Naive B cell (primary cell): ENCODE measurements around the gene OR13J1. TPM values are rescaled to one million over a fixed set of nuclear protein-coding genes. Genes with fewer than 3 reads are reported as not detected.
A peak's percentile ranks its signal among the peaks of the same experiment; 100 is the strongest.

Experiments
- ATAC-seq, 2 donors: fragments of 150-1000 bp; cut with Tn5 transposase; 2 replicates each; pipeline ENCODE4 v1.10.0; 2021; ENCODE audit warnings: low read depth in 2 of 2, mild to moderate bottlenecking in 2 of 2, moderate library complexity in 2 of 2
- DNase-seq: peaks from one replicate; pipeline ENCODE4 v3.0.0; 2022
- H3K27ac Mint-ChIP-seq, 6 donors: one replicate each; pipeline ENCODE4 v1.8.0; 2020 to 2022; ENCODE audit warnings: mild to moderate bottlenecking in 6 of 6, mixed read lengths in 6 of 6, moderate library complexity in 5 of 6, inconsistent platforms in 2 of 6
- H3K27me3 Mint-ChIP-seq, 3 donors: one replicate each; pipeline ENCODE4 v1.8.0; 2021 to 2022; ENCODE audit warnings: mixed read lengths in 3 of 3, mild to moderate bottlenecking in 1 of 3
- H3K36me3 Mint-ChIP-seq, 2 donors: one replicate each; pipeline ENCODE4 v1.8.0; 2020 to 2022; ENCODE audit warnings: mixed read lengths in 2 of 2, inconsistent platforms in 1 of 2, mild to moderate bottlenecking in 1 of 2
- H3K4me1 Mint-ChIP-seq, 3 donors: one replicate each; pipeline ENCODE4 v1.8.0; 2020 to 2022; ENCODE audit warnings: mixed read lengths in 3 of 3, inconsistent platforms in 1 of 3, mild to moderate bottlenecking in 1 of 3, moderate library complexity in 1 of 3
- H3K4me3 Mint-ChIP-seq, 8 donors: one replicate each; pipeline ENCODE4 v1.8.0; 2020 to 2022; ENCODE audit warnings: mild to moderate bottlenecking in 8 of 8, mixed read lengths in 8 of 8, moderate library complexity in 8 of 8, inconsistent platforms in 2 of 8
- H3K9me3 Mint-ChIP-seq, 7 donors: one replicate each; pipeline ENCODE4 v1.8.0; 2020 to 2022; ENCODE audit warnings: mixed read lengths in 7 of 7, mild to moderate bottlenecking in 5 of 7, inconsistent platforms in 2 of 7, moderate library complexity in 1 of 7
- polyA plus RNA-seq, 6 donors: library from polyadenylated mRNA; unstranded; fragments of 300-500 nt; fragmentation: Illumina TruSeq; gene quantifications; one replicate each; pipeline ENCODE4 v1.2.3, GENCODE V29; 2021; ENCODE audit warnings: low read depth in 6 of 6

The OR13J1 gene
- polyA plus RNA-seq, 6 donors from 2014 or later = not detected

DNA sequence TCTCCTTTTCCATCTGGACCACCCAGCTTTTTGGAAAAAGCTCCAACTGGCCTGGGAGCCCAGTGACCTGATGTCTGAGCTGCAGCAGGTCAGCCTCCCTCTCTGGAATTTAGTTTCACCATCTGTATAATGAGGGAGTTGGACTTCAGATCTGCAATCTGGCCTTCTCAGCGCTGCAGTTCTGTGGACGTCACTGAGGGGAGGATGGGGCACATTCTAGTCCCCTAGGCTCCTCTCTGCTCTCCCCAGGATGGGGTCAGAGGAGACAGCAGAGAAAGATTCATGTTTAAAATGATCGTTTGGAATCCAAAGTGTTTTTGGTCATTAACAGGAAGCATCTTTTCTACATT lies 10.2 kb downstream of the OR13J1 start:
- H3K4me3 Mint-ChIP-seq = no peak overlapping the region
- ATAC-seq (no peak), DNase-seq (no peak)
- H3K36me3 Mint-ChIP-seq = no peaks in the 10 kb centered on the region
- no peak overlapping the region for H3K27ac Mint-ChIP-seq
- H3K27me3 Mint-ChIP-seq = peaks cover 13 to 40% (median 37%) of the 10 kb centered on the region in 3 donors
- peaks cover 0 to 17% (median 7%) of the 10 kb centered on the region in 3 donors for H3K4me1 Mint-ChIP-seq
- H3K9me3 Mint-ChIP-seq = no peaks in the 10 kb centered on the region

DNA sequence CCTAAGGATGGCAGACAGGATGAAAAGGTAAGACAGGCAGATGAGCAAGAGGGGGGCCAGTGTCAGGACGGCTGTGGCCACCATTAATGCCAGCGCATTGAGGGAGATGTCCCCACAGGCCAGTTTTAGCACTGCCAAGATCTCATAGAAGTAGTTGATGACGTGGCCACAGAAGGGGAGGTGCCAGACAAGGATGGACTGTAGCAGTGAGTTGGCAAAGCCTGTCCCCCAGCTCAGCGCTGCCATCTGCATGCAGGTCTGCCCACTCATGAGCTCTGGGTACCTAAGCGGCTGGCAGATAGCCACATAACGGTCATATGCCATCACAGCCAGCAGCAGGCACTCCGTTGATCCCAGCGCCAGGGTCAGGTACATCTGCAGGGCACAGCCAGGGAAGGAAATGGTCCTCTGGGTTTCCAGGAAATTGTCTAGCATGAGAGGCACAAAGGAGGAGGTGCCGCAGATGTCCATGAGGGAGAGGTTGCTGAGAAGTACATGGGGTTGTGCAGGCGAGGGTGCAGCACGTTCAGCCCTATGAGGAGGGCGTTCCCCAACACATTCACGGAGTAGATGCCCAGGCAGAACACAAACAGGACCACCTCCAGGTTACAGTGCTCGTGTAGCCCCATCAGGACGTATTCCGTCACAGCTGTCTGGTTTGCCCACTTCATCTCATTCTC lies 10.8 kb downstream of the OR13J1 start:
- Mint-ChIP-seq H3K27ac (peak overlapping the region in 1 of 6 donors; percentile 82), H3K36me3 (no peaks in the 10 kb centered on the region), H3K27me3 (peaks cover 13 to 40% (median 38%) of the 10 kb centered on the region in 3 donors), H3K4me3 (peak overlapping the region in 1 of 8 donors; percentile 37), H3K4me1 (peaks cover 0 to 17% (median 7%) of the 10 kb centered on the region in 3 donors), H3K9me3 (no peaks in the 10 kb centered on the region)
- ATAC-seq = peak; percentile 74 to 75
- DNase-seq = peak; percentile 20

- no peaks in the 10 kb centered on the region for H3K36me3 Mint-ChIP-seq
- peaks cover 0 to 17% (median 7%) of the 10 kb centered on the region in 3 donors for H3K4me1 Mint-ChIP-seq
- peaks cover 13 to 38% (median 35%) of the 10 kb centered on the region in 3 donors for H3K27me3 Mint-ChIP-seq
- peak overlapping the region in 1 of 6 donors; percentile 59 for H3K27ac Mint-ChIP-seq
- ATAC-seq (no peak), DNase-seq (no peak)
- H3K9me3 Mint-ChIP-seq = no peaks in the 10 kb centered on the region
- H3K4me3 Mint-ChIP-seq = no peak overlapping the region
These were observed 11.7 kb downstream of the OR13J1 start for GRCh38 chr9:35858458-35858857.

DNA sequence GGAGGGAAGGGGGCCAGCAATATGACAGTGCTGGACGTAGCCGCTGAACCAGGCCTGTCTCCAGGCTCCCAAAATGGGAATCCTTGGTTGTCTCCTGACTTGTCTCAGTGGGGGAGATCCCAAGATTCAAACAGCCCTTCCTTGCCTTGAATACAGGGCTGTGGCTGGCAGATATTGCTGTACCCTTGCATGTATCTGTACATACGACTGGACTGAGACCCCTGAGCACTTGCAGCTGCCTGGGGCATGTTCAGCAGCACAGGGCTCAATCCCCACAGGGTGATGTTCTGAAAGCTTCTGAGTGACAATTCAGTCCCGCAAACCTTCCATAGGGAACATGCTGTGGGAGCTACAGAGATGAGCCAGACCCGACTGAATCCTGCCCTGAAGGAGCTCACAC lies 13.3 kb downstream of the OR13J1 start:
- no peak overlapping the region for H3K27ac Mint-ChIP-seq
- no peaks in the 10 kb centered on the region for H3K9me3 Mint-ChIP-seq
- H3K4me3 Mint-ChIP-seq = no peak overlapping the region
- peaks cover 3 to 21% (median 7%) of the 10 kb centered on the region in 3 donors for H3K4me1 Mint-ChIP-seq
- H3K36me3 Mint-ChIP-seq = no peaks in the 10 kb centered on the region
- ATAC-seq = no peak
- peaks cover 9 to 26% (median 23%) of the 10 kb centered on the region in 3 donors for H3K27me3 Mint-ChIP-seq
- DNase-seq = no peak

GRCh38 chr9:35856206-35856605 lies 14.0 kb downstream of the OR13J1 start:
- H3K27me3 Mint-ChIP-seq = peaks cover 5 to 19% (median 16%) of the 10 kb centered on the region in 3 donors
- H3K27ac Mint-ChIP-seq = peak overlapping the region in 1 of 6 donors; percentile 41
- H3K36me3 Mint-ChIP-seq = no peaks in the 10 kb centered on the region
- H3K4me1 Mint-ChIP-seq = peaks cover 3 to 17% (median 7%) of the 10 kb centered on the region in 3 donors
- no peak overlapping the region for H3K4me3 Mint-ChIP-seq
- ATAC-seq = no peak
- no peak for DNase-seq
- no peaks in the 10 kb centered on the region for H3K9me3 Mint-ChIP-seq

- Mint-ChIP-seq H3K27me3 (peaks cover 0 to 15% (median 10%) of the 10 kb centered on the region in 3 donors), H3K9me3 (no peaks in the 10 kb centered on the region), H3K4me1 (peaks cover 3 to 15% (median 4%) of the 10 kb centered on the region in 3 donors), H3K27ac (no peak overlapping the region), H3K36me3 (no peaks in the 10 kb centered on the region), H3K4me3 (no peak overlapping the region)
- no peak for DNase-seq
- ATAC-seq = no peak
These were observed 16.0 kb downstream of the OR13J1 start for GRCh38 chr9:35854091-35854762.

DNA sequence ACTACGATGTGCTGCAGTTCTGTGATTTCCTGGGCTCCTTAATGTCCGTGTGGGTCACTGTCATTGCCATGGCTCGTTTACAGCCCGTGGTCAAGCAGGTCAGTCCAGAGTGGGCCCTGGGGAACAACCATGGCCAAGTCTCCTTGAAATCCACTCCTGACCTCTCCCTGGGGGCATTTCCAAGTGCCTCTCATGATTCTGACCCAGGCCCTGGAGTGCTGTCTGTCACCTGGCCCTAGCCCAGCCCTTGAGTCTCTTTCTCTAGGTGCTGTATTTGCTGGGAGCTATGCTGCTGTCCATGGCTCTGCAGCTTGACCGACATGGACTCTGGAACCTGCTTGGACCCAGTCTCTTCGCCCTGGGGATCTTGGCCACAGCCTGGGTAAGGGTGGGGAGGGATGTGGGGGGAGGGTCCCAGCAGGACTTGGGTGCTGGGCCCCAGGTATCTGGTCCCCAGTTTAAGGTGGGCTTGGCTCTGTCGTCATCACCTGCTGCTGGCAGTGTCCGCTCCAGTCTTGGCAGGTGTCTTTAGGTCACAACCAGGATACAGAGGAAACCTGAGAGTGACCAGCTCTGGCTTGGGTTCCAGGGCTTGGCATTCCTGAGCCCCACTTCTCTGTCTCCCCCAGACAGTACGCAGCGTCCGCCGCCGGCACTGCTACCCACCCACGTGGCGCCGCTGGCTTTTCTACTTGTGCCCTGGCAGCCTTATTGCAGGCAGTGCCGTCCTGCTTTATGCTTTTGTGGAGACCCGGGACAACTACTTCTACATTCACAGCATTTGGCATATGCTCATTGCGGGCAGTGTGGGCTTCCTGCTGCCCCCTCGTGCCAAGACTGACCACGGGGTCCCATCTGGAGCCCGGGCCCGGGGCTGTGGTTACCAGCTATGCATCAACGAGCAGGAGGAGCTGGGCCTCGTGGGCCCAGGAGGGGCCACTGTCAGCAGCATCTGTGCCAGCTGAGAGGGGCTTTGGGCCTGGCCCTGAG lies 17.0 kb downstream of the OR13J1 start:
- H3K27ac Mint-ChIP-seq = no peak overlapping the region
- no peaks in the 10 kb centered on the region for H3K36me3 Mint-ChIP-seq
- DNase-seq (no peak), ATAC-seq (no peak)
- H3K4me3 Mint-ChIP-seq = peak overlapping the region in 1 of 8 donors; percentile 3
- no peaks in the 10 kb centered on the region for H3K9me3 Mint-ChIP-seq
- H3K4me1 Mint-ChIP-seq = peaks cover 10 to 17% (median 14%) of the 10 kb centered on the region in 3 donors
- peaks cover 0 to 15% (median 10%) of the 10 kb centered on the region in 3 donors for H3K27me3 Mint-ChIP-seq

- Mint-ChIP-seq H3K4me1 (peaks cover 18 to 25% (median 22%) of the 10 kb centered on the region in 3 donors), H3K4me3 (no peak overlapping the region), H3K27me3 (peaks cover 0 to 15% (median 10%) of the 10 kb centered on the region in 3 donors), H3K36me3 (no peaks in the 10 kb centered on the region), H3K9me3 (no peaks in the 10 kb centered on the region), H3K27ac (peak overlapping the region in 1 of 6 donors; percentile 78)
- no peak for DNase-seq
- no peak for ATAC-seq
These were observed 17.9 kb downstream of the OR13J1 start for GRCh38 chr9:35852267-35852815.

DNA sequence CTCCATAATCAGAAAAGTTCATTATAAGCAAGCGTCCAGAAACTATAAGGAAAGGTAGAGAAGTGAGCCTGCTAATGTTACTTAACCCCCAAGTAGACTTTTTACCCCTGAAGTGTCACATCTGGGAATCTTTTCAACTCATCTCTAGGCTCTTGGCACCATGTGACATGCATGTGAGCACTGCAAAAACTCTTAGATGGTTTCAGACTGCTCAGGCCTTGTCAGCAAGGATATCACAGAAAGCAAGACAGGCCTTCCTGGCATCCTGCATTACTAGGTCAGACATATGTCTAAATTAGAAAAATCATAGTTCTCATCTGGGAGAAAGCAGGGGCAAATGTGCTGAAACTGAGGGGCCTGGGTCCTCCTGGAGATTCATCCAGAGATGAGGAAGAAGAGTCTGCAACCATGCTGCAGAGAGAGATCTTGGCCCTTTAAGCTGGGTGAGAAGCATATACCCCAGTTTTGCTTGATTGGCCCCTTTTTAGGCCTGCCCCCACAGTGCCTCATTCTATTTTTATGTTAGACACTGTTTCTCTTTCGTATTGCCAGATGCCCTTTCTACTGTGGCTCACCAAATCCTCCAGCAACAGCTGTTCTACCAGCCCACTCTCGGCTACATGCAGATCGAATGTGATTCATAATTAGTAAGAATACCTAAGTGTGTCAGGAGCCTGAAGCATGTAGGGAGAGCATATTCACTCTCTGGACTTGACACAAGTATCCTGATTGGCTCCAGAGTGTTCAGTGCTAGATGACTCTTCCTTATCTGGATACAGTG lies 22.2 kb downstream of the OR13J1 start:
- ATAC-seq (peak; percentile 68), DNase-seq (peak; percentile 66)
- Mint-ChIP-seq H3K4me1 (peaks cover 46 to 60% (median 48%) of the 10 kb centered on the region in 3 donors), H3K9me3 (no peaks in the 10 kb centered on the region), H3K27me3 (no peaks in the 10 kb centered on the region), H3K27ac (peak overlapping the region in 4 of 6 donors; percentile 39 to 84 (median 69)), H3K36me3 (no peaks in the 10 kb centered on the region), H3K4me3 (peak overlapping the region; percentile 0 to 82 (median 60))

- H3K4me1 Mint-ChIP-seq = peaks cover 55 to 75% (median 62%) of the 10 kb centered on the region in 3 donors
- ATAC-seq = no peak
- no peaks in the 10 kb centered on the region for H3K9me3 Mint-ChIP-seq
- no peaks in the 10 kb centered on the region for H3K27me3 Mint-ChIP-seq
- H3K27ac Mint-ChIP-seq = peak overlapping the region in 4 of 6 donors; percentile 45 to 89 (median 58)
- no peaks in the 10 kb centered on the region for H3K36me3 Mint-ChIP-seq
- peak overlapping the region in 7 of 8 donors; percentile 23 to 78 (median 62) for H3K4me3 Mint-ChIP-seq
- DNase-seq = no peak
These were observed 24.1 kb downstream of the OR13J1 start for GRCh38 chr9:35845824-35846771.

GRCh38 chr9:35844628-35845270 lies 25.5 kb downstream of the OR13J1 start:
- peaks cover 0 to 2% (median 0%) of the 10 kb centered on the region in 7 donors for H3K9me3 Mint-ChIP-seq
- ATAC-seq = peak; percentile 89 to 90
- H3K4me3 Mint-ChIP-seq = peak overlapping the region in 7 of 8 donors; percentile 2 to 68 (median 36)
- H3K4me1 Mint-ChIP-seq = peaks cover 65 to 86% (median 75%) of the 10 kb centered on the region in 3 donors
- peaks cover 0 to 4% (median 0%) of the 10 kb centered on the region in 3 donors for H3K27me3 Mint-ChIP-seq
- peak overlapping the region in 5 of 6 donors; percentile 7 to 70 (median 44) for H3K27ac Mint-ChIP-seq
- no peaks in the 10 kb centered on the region for H3K36me3 Mint-ChIP-seq
- peak; percentile 81 for DNase-seq
